ENCODE measurements around the gene MACROD2.
"Not testable (repeated sequence)": the region's sequence is repeated elsewhere in the genome, so short reads cannot be mapped to it uniquely, and the experiment has no call there.

The MACROD2 gene

DNA sequence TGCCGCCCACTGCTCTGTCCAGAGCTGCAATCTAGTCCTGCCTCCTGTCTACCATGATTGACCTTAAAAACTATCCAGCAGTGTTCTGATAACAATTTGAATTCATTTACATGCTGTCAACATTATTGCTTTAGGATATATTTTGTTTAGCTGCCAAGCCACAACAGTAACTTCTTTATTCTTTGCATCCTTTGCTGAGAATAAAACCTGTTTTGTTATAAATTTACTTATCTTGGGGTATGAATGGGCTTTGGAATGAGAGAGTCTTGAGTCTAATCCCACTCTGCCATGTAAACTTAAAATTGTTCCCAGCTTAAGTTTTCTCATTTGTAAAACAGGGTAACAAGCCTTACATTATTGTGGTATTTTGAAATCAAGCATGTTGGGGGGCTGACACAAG is 225.7 kb downstream of the MACROD2 start:
- Histone ChIP-seq H3K9me3 (replicated peaks; ENCODE audit: low read length) (no peaks in the 10 kb centered on the region), H3K4me2 (ENCODE audit: low read length) (no peak overlapping the region), H3K4me3 (ENCODE audit: low read length) (no peak overlapping the region), H3K4me1 (ENCODE audit: control insufficient read depth, insufficient read depth, low read length) (no peaks in the 10 kb centered on the region), H3K9ac (ENCODE audit: low read depth, low read length) (no peak overlapping the region), H3K36me3 (ENCODE audit: insufficient read depth, low read length) (no peaks in the 10 kb centered on the region), H3K27me3 (ENCODE audit: control insufficient read depth, insufficient read depth, low read length) (no peaks in the 10 kb centered on the region)

DNA sequence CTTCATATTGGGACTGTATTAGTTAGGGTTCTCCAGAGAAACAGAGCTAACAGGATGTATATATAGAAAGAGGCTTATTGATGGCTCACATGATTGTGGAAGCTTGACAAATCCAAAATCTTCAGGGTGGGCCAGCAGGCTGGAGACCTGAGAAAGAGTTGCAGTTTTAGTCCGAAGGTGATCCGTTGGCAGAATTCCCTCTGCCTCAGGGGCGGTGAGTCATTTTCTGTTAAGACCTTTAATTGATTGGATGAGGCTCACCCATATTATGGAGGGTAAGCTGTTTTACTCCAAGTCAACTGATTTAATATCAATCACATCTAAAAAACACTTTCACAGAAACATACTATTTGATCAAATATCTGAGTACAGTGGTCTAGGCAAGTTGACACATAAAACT is 228.5 kb downstream of the MACROD2 start:
- Histone ChIP-seq H3K9me3 (replicated peaks; ENCODE audit: low read length) (no peaks in the 10 kb centered on the region), H3K4me3 (ENCODE audit: low read length) (no peak overlapping the region), H3K36me3 (ENCODE audit: insufficient read depth, low read length) (no peaks in the 10 kb centered on the region), H3K4me2 (ENCODE audit: low read length) (no peak overlapping the region), H3K4me1 (ENCODE audit: control insufficient read depth, insufficient read depth, low read length) (no peaks in the 10 kb centered on the region), H3K9ac (ENCODE audit: low read depth, low read length) (no peak overlapping the region), H3K27me3 (ENCODE audit: control insufficient read depth, insufficient read depth, low read length) (no peaks in the 10 kb centered on the region)

DNA sequence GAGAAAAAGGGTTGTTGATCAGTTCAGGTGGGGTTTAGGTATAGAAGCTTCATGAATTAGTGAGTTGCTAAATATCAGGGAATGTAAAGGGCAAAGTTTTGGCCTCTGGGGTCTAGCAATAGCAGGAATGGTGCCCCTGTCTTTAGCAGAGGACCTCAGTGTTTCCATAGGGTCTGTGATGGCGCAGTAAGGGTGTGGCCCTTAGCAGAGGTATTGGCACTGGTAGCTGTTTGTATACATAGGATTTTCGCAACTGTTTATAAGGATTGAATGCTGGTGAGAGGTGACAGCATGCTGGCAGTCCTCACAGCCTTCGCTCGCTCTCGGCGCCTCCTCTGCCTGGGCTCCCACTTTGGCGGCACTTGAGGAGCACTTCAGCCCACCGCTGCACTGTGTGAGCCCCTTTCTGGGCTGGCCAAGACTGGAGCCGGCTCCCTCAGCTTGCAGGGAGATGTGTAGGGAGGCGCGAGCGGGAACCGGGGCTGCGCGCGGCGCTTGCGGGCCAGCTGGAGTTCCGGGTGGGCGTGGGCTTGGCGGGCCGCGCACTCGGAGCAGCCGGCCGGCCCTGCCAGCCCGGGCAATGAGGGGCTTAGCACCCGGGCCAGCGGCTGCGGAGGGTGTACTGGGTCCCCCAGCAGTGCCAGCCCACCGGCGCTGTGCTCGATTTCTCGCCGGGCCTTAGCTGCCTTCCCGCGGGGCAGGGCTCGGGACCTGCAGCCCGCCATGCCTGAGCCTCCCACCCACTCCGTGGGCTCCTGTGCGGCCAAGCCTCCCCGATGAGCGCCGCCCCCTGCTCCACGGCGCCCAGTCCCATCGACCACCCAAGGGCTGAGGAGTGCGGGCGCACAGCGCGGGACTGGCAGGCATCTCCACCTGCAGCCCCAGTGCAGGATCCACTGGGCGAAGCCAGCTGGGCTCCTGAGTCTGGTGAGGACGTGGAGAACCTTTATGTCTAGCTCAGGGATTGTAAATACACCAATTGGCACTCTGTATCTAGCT is 231.0 kb downstream of the MACROD2 start:
- not testable (repeated sequence) for H3K36me3 ChIP-seq (ENCODE audit: insufficient read depth, low read length); H3K4me1 ChIP-seq (ENCODE audit: control insufficient read depth, insufficient read depth, low read length); H3K27me3 ChIP-seq (ENCODE audit: control insufficient read depth, insufficient read depth, low read length); H3K9ac ChIP-seq (ENCODE audit: low read depth, low read length); H3K9me3 ChIP-seq (replicated peaks; ENCODE audit: low read length)
- Histone ChIP-seq H3K4me2 (ENCODE audit: low read length) (peak overlapping the region; percentile 62), H3K4me3 (ENCODE audit: low read length) (peak overlapping the region; percentile 57)

DNA sequence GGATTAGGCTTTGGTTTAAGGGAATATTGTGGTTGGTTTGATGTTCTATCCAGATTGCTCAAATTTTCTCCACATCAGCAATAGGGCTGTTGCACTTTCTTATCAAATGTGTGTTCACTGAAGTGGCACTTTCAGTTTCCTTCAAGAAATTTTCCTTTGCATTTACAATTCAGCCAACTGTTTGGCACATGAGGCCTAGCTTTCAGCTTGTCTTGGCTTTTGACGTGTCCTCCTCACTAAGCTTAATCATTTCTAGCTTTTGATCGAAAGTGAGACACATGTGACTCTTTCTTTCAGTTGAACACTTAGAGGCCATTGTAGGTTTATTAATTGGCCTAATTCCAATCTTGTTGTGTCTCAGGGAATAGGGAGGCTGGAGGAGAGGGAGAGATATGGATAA is 237.3 kb downstream of the MACROD2 start:
- H3K4me1 ChIP-seq (ENCODE audit: control insufficient read depth, insufficient read depth, low read length), result peaks cover 20% of the 10 kb centered on the region
- H3K9ac ChIP-seq (ENCODE audit: low read depth, low read length), result no peak overlapping the region
- H3K27me3 ChIP-seq (ENCODE audit: control insufficient read depth, insufficient read depth, low read length), result no peaks in the 10 kb centered on the region
- H3K36me3 ChIP-seq (ENCODE audit: insufficient read depth, low read length), result no peaks in the 10 kb centered on the region
- H3K4me2 ChIP-seq (ENCODE audit: low read length), result no peak overlapping the region
- no peaks in the 10 kb centered on the region for H3K9me3 ChIP-seq (replicated peaks; ENCODE audit: low read length)
- no peak overlapping the region for H3K4me3 ChIP-seq (ENCODE audit: low read length)

DNA sequence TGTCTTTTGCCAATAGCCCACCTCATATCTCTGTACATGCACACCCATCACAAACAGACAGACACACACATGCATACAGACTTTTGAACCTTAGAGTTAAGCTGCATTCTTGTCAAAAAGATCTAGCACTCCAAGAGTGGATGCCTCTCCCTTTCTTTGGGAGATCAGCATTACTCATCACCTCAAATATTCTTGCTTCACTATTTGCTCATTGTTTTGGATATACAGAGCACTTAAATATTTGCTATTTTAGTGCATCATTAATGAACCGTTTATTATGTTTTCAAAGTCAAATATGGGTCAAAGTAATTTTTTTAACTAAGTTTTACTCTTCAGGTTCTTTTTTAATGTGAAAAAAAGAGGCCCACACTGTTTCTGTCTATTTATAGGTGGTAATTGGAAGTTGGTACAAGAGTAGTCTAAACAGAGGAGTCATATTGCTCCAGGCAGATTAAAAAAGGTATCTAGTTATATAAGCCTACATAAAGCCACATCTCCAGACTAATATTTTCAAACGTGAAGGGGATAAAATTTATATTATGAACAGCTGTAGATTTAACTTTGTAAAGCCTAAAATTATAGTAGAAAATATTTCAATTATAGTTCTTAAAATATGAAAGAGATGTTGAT is 239.5 kb downstream of the MACROD2 start:
- no peaks in the 10 kb centered on the region for H3K9me3 ChIP-seq (replicated peaks; ENCODE audit: low read length)
- no peaks in the 10 kb centered on the region for H3K36me3 ChIP-seq (ENCODE audit: insufficient read depth, low read length)
- H3K27me3 ChIP-seq (ENCODE audit: control insufficient read depth, insufficient read depth, low read length), result no peaks in the 10 kb centered on the region
- no peak overlapping the region for H3K4me3 ChIP-seq (ENCODE audit: low read length)
- peaks cover 20% of the 10 kb centered on the region for H3K4me1 ChIP-seq (ENCODE audit: control insufficient read depth, insufficient read depth, low read length)
- H3K9ac ChIP-seq (ENCODE audit: low read depth, low read length), result peak overlapping the region; percentile 14
- peak overlapping the region; percentile 49 for H3K4me2 ChIP-seq (ENCODE audit: low read length)

DNA sequence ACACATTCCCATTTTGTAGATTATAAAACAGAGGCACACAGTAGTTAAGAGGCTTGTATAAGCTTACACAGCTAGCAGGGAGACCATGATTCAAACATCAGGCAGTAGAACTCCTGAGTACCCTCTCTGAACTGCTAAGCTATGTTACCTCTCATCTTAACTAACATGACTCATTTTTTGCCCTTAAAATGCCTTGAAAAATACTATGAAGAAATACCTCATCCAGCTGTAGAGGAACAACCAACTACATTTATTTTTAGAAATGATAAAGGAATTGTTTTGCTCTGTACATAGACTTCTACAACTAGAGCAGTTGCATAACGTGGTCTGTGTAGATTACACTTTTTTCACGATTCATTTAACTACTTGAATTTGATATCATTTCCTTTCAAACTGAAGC is 240.0 kb downstream of the MACROD2 start:
- Histone ChIP-seq H3K4me2 (ENCODE audit: low read length) (peak overlapping the region; percentile 49), H3K27me3 (ENCODE audit: control insufficient read depth, insufficient read depth, low read length) (no peaks in the 10 kb centered on the region), H3K4me3 (ENCODE audit: low read length) (no peak overlapping the region), H3K36me3 (ENCODE audit: insufficient read depth, low read length) (no peaks in the 10 kb centered on the region), H3K9ac (ENCODE audit: low read depth, low read length) (peak overlapping the region; percentile 14), H3K9me3 (replicated peaks; ENCODE audit: low read length) (no peaks in the 10 kb centered on the region), H3K4me1 (ENCODE audit: control insufficient read depth, insufficient read depth, low read length) (peaks cover 20% of the 10 kb centered on the region)

DNA sequence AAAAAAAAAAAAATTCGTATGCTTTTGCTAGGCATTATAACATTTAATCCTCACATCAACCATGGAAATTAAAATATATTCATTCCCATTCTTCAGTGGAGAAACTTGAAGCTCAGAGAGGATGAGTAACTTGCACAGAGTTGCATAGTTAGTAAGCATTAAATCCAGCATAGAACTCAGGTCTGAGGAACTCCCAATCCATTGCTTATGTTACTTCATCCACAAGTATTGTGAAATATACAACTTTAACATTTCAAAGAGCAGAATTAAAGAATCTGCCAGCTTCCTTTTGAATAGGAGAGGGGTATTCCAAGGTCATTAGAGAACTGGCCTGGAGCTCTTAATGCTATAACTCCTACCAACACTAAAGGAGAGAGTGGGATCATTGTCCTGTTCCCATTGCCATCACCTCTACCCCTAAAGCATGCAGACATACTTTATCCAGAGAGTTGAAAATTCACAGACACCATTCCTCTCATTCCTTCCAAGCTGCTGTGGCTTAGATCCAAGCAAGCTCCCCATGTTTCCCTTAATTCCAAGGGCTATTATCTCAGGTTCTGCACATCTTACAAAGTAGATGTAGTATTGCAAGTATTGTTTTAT is 250.2 kb downstream of the MACROD2 start:
- Histone ChIP-seq H3K4me2 (ENCODE audit: low read length) (no peak overlapping the region), H3K36me3 (ENCODE audit: insufficient read depth, low read length) (no peaks in the 10 kb centered on the region), H3K9ac (ENCODE audit: low read depth, low read length) (no peak overlapping the region), H3K4me1 (ENCODE audit: control insufficient read depth, insufficient read depth, low read length) (no peaks in the 10 kb centered on the region), H3K4me3 (ENCODE audit: low read length) (no peak overlapping the region), H3K9me3 (replicated peaks; ENCODE audit: low read length) (no peaks in the 10 kb centered on the region), H3K27me3 (ENCODE audit: control insufficient read depth, insufficient read depth, low read length) (no peaks in the 10 kb centered on the region)

DNA sequence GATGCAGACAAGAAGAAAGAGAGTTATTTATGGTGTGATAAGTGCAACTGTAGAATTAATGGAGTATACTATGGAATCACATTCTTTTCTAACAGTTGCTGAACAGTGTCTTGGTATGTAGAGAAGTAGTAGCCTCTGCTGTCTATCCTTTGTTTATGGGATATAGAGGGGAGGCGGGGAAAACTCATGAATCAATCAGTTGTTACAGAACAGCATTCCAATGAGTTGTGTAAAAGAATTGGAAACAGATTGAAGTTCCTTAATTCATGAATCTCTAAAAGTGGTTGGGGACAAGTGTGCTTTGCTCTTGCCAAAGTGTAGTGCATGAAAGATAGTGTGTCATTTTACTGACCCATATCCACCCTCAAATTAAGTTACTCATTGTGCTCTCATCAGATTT is 264.4 kb downstream of the MACROD2 start:
- no peak overlapping the region for H3K4me3 ChIP-seq (ENCODE audit: low read length)
- H3K36me3 ChIP-seq (ENCODE audit: insufficient read depth, low read length), result no peaks in the 10 kb centered on the region
- peaks cover 5% of the 10 kb centered on the region for H3K4me1 ChIP-seq (ENCODE audit: control insufficient read depth, insufficient read depth, low read length)
- no peaks in the 10 kb centered on the region for H3K27me3 ChIP-seq (ENCODE audit: control insufficient read depth, insufficient read depth, low read length)
- no peak overlapping the region for H3K4me2 ChIP-seq (ENCODE audit: low read length)
- H3K9me3 ChIP-seq (replicated peaks; ENCODE audit: low read length), result no peaks in the 10 kb centered on the region
- no peak overlapping the region for H3K9ac ChIP-seq (ENCODE audit: low read depth, low read length)

DNA sequence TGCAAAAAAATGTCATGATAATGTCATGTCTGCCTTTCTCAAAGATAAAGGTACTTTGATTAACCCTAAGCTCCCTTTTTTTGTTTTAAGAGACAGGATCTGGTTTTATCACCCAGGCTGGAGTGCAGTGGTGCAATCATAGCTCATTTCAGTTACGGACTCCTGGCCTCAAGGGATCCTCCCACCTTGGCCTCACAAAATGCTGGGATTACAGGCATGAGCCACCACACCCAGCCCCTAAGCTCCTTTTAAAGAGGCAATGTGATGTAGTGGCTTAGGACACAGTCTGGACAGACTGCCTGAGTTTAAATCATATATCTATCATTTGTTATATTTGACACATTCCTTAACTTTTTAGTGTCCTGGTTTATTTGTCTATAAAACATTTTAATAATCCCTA is 265.1 kb downstream of the MACROD2 start:
- Histone ChIP-seq H3K27me3 (ENCODE audit: control insufficient read depth, insufficient read depth, low read length) (no peaks in the 10 kb centered on the region), H3K36me3 (ENCODE audit: insufficient read depth, low read length) (no peaks in the 10 kb centered on the region), H3K9ac (ENCODE audit: low read depth, low read length) (no peak overlapping the region), H3K4me3 (ENCODE audit: low read length) (no peak overlapping the region), H3K9me3 (replicated peaks; ENCODE audit: low read length) (no peaks in the 10 kb centered on the region), H3K4me1 (ENCODE audit: control insufficient read depth, insufficient read depth, low read length) (peaks cover 5% of the 10 kb centered on the region), H3K4me2 (ENCODE audit: low read length) (no peak overlapping the region)

DNA sequence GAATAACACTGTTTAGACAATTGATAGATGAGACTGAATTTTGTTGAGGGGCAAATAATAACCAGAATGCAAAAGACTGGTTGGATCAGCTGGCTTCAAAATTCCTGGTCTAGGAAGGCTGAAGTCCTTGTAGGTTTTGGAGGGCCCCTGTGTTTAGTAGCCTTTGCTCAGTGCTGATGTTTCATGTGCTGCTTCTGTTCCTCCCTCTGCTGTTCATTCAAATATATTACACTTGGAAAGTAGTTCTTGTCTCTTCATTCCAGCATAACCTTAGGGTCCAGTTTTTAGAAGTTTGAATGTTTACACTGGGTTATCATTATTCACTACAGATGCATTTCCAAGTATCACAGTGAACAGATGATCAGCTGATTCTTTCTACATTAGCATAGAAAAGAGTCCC is 269.6 kb downstream of the MACROD2 start:
- Histone ChIP-seq H3K4me2 (ENCODE audit: low read length) (no peak overlapping the region), H3K27me3 (ENCODE audit: control insufficient read depth, insufficient read depth, low read length) (no peaks in the 10 kb centered on the region), H3K9ac (ENCODE audit: low read depth, low read length) (no peak overlapping the region), H3K4me1 (ENCODE audit: control insufficient read depth, insufficient read depth, low read length) (no peaks in the 10 kb centered on the region), H3K9me3 (replicated peaks; ENCODE audit: low read length) (no peaks in the 10 kb centered on the region), H3K4me3 (ENCODE audit: low read length) (no peak overlapping the region), H3K36me3 (ENCODE audit: insufficient read depth, low read length) (no peaks in the 10 kb centered on the region)

DNA sequence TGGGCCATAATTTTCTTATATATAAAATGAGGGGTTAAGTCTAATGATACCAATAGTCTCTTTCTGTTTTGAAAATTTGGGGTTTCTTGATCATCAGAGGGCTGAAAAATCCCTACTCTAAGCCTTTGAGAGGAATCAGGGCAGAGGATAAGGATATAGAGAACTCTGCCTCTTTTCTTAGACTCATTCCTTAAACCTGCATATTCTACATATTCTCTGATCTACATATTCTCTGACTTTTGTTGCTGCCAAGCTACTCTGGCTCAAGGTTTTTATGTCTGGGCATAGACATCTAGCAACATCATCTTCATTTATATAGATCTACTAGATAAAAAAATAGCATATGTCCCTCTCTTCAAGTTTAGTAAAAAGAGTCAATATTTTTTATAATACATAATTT is 270.9 kb downstream of the MACROD2 start:
- Histone ChIP-seq H3K9ac (ENCODE audit: low read depth, low read length) (no peak overlapping the region), H3K4me2 (ENCODE audit: low read length) (no peak overlapping the region), H3K9me3 (replicated peaks; ENCODE audit: low read length) (no peaks in the 10 kb centered on the region), H3K27me3 (ENCODE audit: control insufficient read depth, insufficient read depth, low read length) (no peaks in the 10 kb centered on the region), H3K4me3 (ENCODE audit: low read length) (no peak overlapping the region), H3K4me1 (ENCODE audit: control insufficient read depth, insufficient read depth, low read length) (no peaks in the 10 kb centered on the region), H3K36me3 (ENCODE audit: insufficient read depth, low read length) (no peaks in the 10 kb centered on the region)

All from skeletal muscle satellite cell (primary cell).